ENCODE data around the gene SERINC1.

SERINC1 gene

GRCh38 chr6:122408702-122409458, 62.7 kb downstream of the SERINC1 start:
- H3K9me3 ChIP-seq (ENCODE audit: control insufficient read depth in 2 of 2, low read length in 2 of 2), result no peaks in the 10 kb centered on the region
- no peak overlapping the region for H3K27ac ChIP-seq (ENCODE audit: low read length)
- H3K9ac ChIP-seq (ENCODE audit: low read length in 2 of 2), result no peak overlapping the region
- no peaks in the 10 kb centered on the region for H3K27me3 ChIP-seq (ENCODE audit: control insufficient read depth in 1 of 2, insufficient read depth in 2 of 2, low read length in 2 of 2)
- H3K4me1 ChIP-seq (ENCODE audit: control insufficient read depth, insufficient read depth, low read length), result no peaks in the 10 kb centered on the region
- no peaks in the 10 kb centered on the region for H3K36me3 ChIP-seq (ENCODE audit: control insufficient read depth in 2 of 2, insufficient read depth in 2 of 2, low read length in 2 of 2)
- H3K4me3 ChIP-seq (ENCODE audit: low read length in 2 of 2), result no peak overlapping the region

GRCh38 chr6:122408240-122408639, 63.4 kb downstream of the SERINC1 start:
- H3K9me3 ChIP-seq (ENCODE audit: control insufficient read depth in 2 of 2, low read length in 2 of 2), result no peaks in the 10 kb centered on the region
- no peak overlapping the region for H3K9ac ChIP-seq (ENCODE audit: low read length in 2 of 2)
- H3K27me3 ChIP-seq (ENCODE audit: control insufficient read depth in 1 of 2, insufficient read depth in 2 of 2, low read length in 2 of 2), result no peaks in the 10 kb centered on the region
- no peaks in the 10 kb centered on the region for H3K36me3 ChIP-seq (ENCODE audit: control insufficient read depth in 2 of 2, insufficient read depth in 2 of 2, low read length in 2 of 2)
- no peaks in the 10 kb centered on the region for H3K4me1 ChIP-seq (ENCODE audit: control insufficient read depth, insufficient read depth, low read length)
- H3K27ac ChIP-seq (ENCODE audit: low read length), result no peak overlapping the region
- no peak overlapping the region for H3K4me3 ChIP-seq (ENCODE audit: low read length in 2 of 2)

- no peak overlapping the region for H3K27ac ChIP-seq (ENCODE audit: low read length)
- H3K9me3 ChIP-seq (ENCODE audit: control insufficient read depth in 2 of 2, low read length in 2 of 2), result no peaks in the 10 kb centered on the region
- no peaks in the 10 kb centered on the region for H3K27me3 ChIP-seq (ENCODE audit: control insufficient read depth in 1 of 2, insufficient read depth in 2 of 2, low read length in 2 of 2)
- no peaks in the 10 kb centered on the region for H3K36me3 ChIP-seq (ENCODE audit: control insufficient read depth in 2 of 2, insufficient read depth in 2 of 2, low read length in 2 of 2)
- H3K4me1 ChIP-seq (ENCODE audit: control insufficient read depth, insufficient read depth, low read length), result no peaks in the 10 kb centered on the region
- H3K4me3 ChIP-seq (ENCODE audit: low read length in 2 of 2), result no peak overlapping the region
- no peak overlapping the region for H3K9ac ChIP-seq (ENCODE audit: low read length in 2 of 2)
These were observed 63.9 kb downstream of the SERINC1 start for GRCh38 chr6:122407712-122408111.

- no peak overlapping the region for H3K27ac ChIP-seq (ENCODE audit: low read length)
- H3K4me1 ChIP-seq (ENCODE audit: control insufficient read depth, insufficient read depth, low read length), result peaks cover 3% of the 10 kb centered on the region
- no peaks in the 10 kb centered on the region for H3K36me3 ChIP-seq (ENCODE audit: control insufficient read depth in 2 of 2, insufficient read depth in 2 of 2, low read length in 2 of 2)
- no peaks in the 10 kb centered on the region for H3K9me3 ChIP-seq (ENCODE audit: control insufficient read depth in 2 of 2, low read length in 2 of 2)
- no peaks in the 10 kb centered on the region for H3K27me3 ChIP-seq (ENCODE audit: control insufficient read depth in 1 of 2, insufficient read depth in 2 of 2, low read length in 2 of 2)
- H3K4me3 ChIP-seq (ENCODE audit: low read length in 2 of 2), result no peak overlapping the region
- no peak overlapping the region for H3K9ac ChIP-seq (ENCODE audit: low read length in 2 of 2)
These were observed 65.4 kb downstream of the SERINC1 start for GRCh38 chr6:122406187-122406586.

GRCh38 chr6:122405417-122405816, 66.2 kb downstream of the SERINC1 start:
- H3K4me1 ChIP-seq (ENCODE audit: control insufficient read depth, insufficient read depth, low read length), result peaks cover 3% of the 10 kb centered on the region
- H3K9ac ChIP-seq (ENCODE audit: low read length in 2 of 2), result no peak overlapping the region
- no peaks in the 10 kb centered on the region for H3K9me3 ChIP-seq (ENCODE audit: control insufficient read depth in 2 of 2, low read length in 2 of 2)
- no peak overlapping the region for H3K4me3 ChIP-seq (ENCODE audit: low read length in 2 of 2)
- no peaks in the 10 kb centered on the region for H3K27me3 ChIP-seq (ENCODE audit: control insufficient read depth in 1 of 2, insufficient read depth in 2 of 2, low read length in 2 of 2)
- no peaks in the 10 kb centered on the region for H3K36me3 ChIP-seq (ENCODE audit: control insufficient read depth in 2 of 2, insufficient read depth in 2 of 2, low read length in 2 of 2)
- no peak overlapping the region for H3K27ac ChIP-seq (ENCODE audit: low read length)

GRCh38 chr6:122404444-122404843, 67.2 kb downstream of the SERINC1 start:
- Histone ChIP-seq H3K36me3 (ENCODE audit: control insufficient read depth in 2 of 2, insufficient read depth in 2 of 2, low read length in 2 of 2) (no peaks in the 10 kb centered on the region), H3K27me3 (ENCODE audit: control insufficient read depth in 1 of 2, insufficient read depth in 2 of 2, low read length in 2 of 2) (no peaks in the 10 kb centered on the region), H3K27ac (ENCODE audit: low read length) (no peak overlapping the region), H3K4me1 (ENCODE audit: control insufficient read depth, insufficient read depth, low read length) (peaks cover 3% of the 10 kb centered on the region), H3K9me3 (ENCODE audit: control insufficient read depth in 2 of 2, low read length in 2 of 2) (no peaks in the 10 kb centered on the region), H3K9ac (ENCODE audit: low read length in 2 of 2) (no peak overlapping the region), H3K4me3 (ENCODE audit: low read length in 2 of 2) (no peak overlapping the region)

GRCh38 chr6:122401104-122401503, 70.5 kb downstream of the SERINC1 start:
- Histone ChIP-seq H3K27me3 (ENCODE audit: control insufficient read depth in 1 of 2, insufficient read depth in 2 of 2, low read length in 2 of 2) (no peaks in the 10 kb centered on the region), H3K9ac (ENCODE audit: low read length in 2 of 2) (peak overlapping the region in 1 of 2 donors; percentile 96), H3K27ac (ENCODE audit: low read length) (no peak overlapping the region), H3K36me3 (ENCODE audit: control insufficient read depth in 2 of 2, insufficient read depth in 2 of 2, low read length in 2 of 2) (no peaks in the 10 kb centered on the region), H3K4me1 (ENCODE audit: control insufficient read depth, insufficient read depth, low read length) (peaks cover 5% of the 10 kb centered on the region), H3K4me3 (ENCODE audit: low read length in 2 of 2) (peak overlapping the region; percentile 95 to 97), H3K9me3 (ENCODE audit: control insufficient read depth in 2 of 2, low read length in 2 of 2) (no peaks in the 10 kb centered on the region)

GRCh38 chr6:122400462-122401089, 71.0 kb downstream of the SERINC1 start:
- Histone ChIP-seq H3K9me3 (ENCODE audit: control insufficient read depth in 2 of 2, low read length in 2 of 2) (no peaks in the 10 kb centered on the region), H3K4me1 (ENCODE audit: control insufficient read depth, insufficient read depth, low read length) (peaks cover 5% of the 10 kb centered on the region), H3K4me3 (ENCODE audit: low read length in 2 of 2) (peak overlapping the region; percentile 95 to 97), H3K27me3 (ENCODE audit: control insufficient read depth in 1 of 2, insufficient read depth in 2 of 2, low read length in 2 of 2) (no peaks in the 10 kb centered on the region), H3K27ac (ENCODE audit: low read length) (no peak overlapping the region), H3K36me3 (ENCODE audit: control insufficient read depth in 2 of 2, insufficient read depth in 2 of 2, low read length in 2 of 2) (no peaks in the 10 kb centered on the region), H3K9ac (ENCODE audit: low read length in 2 of 2) (peak overlapping the region; percentile 90 to 96)

- Histone ChIP-seq H3K27ac (ENCODE audit: low read length) (peak overlapping the region; percentile 78), H3K4me3 (ENCODE audit: low read length in 2 of 2) (peak overlapping the region; percentile 95 to 97), H3K4me1 (ENCODE audit: control insufficient read depth, insufficient read depth, low read length) (peaks cover 5% of the 10 kb centered on the region), H3K9me3 (ENCODE audit: control insufficient read depth in 2 of 2, low read length in 2 of 2) (no peaks in the 10 kb centered on the region), H3K36me3 (ENCODE audit: control insufficient read depth in 2 of 2, insufficient read depth in 2 of 2, low read length in 2 of 2) (no peaks in the 10 kb centered on the region), H3K9ac (ENCODE audit: low read length in 2 of 2) (peak overlapping the region; percentile 90 to 96), H3K27me3 (ENCODE audit: control insufficient read depth in 1 of 2, insufficient read depth in 2 of 2, low read length in 2 of 2) (no peaks in the 10 kb centered on the region)
These were observed 71.5 kb downstream of the SERINC1 start for GRCh38 chr6:122400121-122400450.

GRCh38 chr6:122399348-122400120, 72.1 kb downstream of the SERINC1 start, which contains the start of gene HSF2:
TSS of gene HSF2 (plus strand) at chr6:122399652. CDS start at chr6:122399738, 86 bp downstream.
- peak within 1 kb of the TSS; percentile 90 to 96 for H3K9ac ChIP-seq (ENCODE audit: low read length in 2 of 2)
- no peaks in the 10 kb centered on the region for H3K9me3 ChIP-seq (ENCODE audit: control insufficient read depth in 2 of 2, low read length in 2 of 2)
- no peaks in the 10 kb centered on the region for H3K27me3 ChIP-seq (ENCODE audit: control insufficient read depth in 1 of 2, insufficient read depth in 2 of 2, low read length in 2 of 2)

More at GRCh38 chr6:122399348-122400120, 72.1 kb downstream of the SERINC1 start, which contains the start of gene HSF2:
- H3K27ac ChIP-seq (ENCODE audit: low read length), result peak within 1 kb of the TSS; percentile 78
- H3K36me3 ChIP-seq (ENCODE audit: control insufficient read depth in 2 of 2, insufficient read depth in 2 of 2, low read length in 2 of 2), result no peaks in the 10 kb centered on the region
- peaks cover 6% of the 10 kb centered on the region for H3K4me1 ChIP-seq (ENCODE audit: control insufficient read depth, insufficient read depth, low read length)
- H3K4me3 ChIP-seq (ENCODE audit: low read length in 2 of 2), result peak within 1 kb of the TSS; percentile 95 to 97

Measured in stomach smooth muscle (tissue), 2 donors.